HEK293 (cell line): ENCODE results near the gene C2CD3.

Source experiments
- CTCF ChIA-PET: fragments of 350-600 bp; formaldehyde crosslinking; extraction: SDS; loops from one replicate; lab custom pipeline; 2021; ENCODE audit warnings: antibody characterized with exemption; lab: Yijun Ruan, JAX
- POLR2A ChIA-PET: fragments of 300-600 bp; formaldehyde crosslinking; extraction: SDS; loops from one replicate; lab custom pipeline; 2020; ENCODE audit warnings: antibody characterized with exemption, inconsistent platforms; lab: Yijun Ruan, JAX
- H3K27ac ChIP-seq: fragments of 200-500 bp; sonication (Bioruptor generic); 2 replicates; pipeline ENCODE4 v1.5.1; 2014; ENCODE audit warnings: low read depth, low read length, control low read depth, inconsistent platforms; ENCODE audit errors: extremely low read depth
- H3K36me3 ChIP-seq, 2 experiments: fragments of 200-500 bp in 1 of 2; sonication (Bioruptor generic) in 1 of 2; 1 replicate in 1 of 2; 2 replicates in 1 of 2; pipeline ENCODE4 v1.5.1; 2014 to 2017; ENCODE audit warnings: inconsistent platforms in 2 of 2, low read length in 2 of 2; ENCODE audit not compliant: control insufficient read depth in 2 of 2, insufficient read depth in 1 of 2
- H3K4me1 ChIP-seq: fragments of 200-500 bp; sonication (Bioruptor generic); 2 replicates; pipeline ENCODE4 v1.5.1; 2014; ENCODE audit warnings: mild to moderate bottlenecking, low read length, inconsistent platforms; ENCODE audit not compliant: control insufficient read depth, insufficient read depth
- H3K4me3 ChIP-seq: 2 replicates; pipeline ENCODE4 v1.5.1; 2011; ENCODE audit warnings: low read depth, mild to moderate bottlenecking, control low read depth, low read length, moderate library complexity
- H3K9me3 ChIP-seq: fragments of 200-500 bp; sonication (Bioruptor generic); 2 replicates; pipeline ENCODE4 v1.5.1; 2014; ENCODE audit warnings: low read depth, low read length, inconsistent platforms; ENCODE audit not compliant: control insufficient read depth, insufficient read depth
- BCL11B ChIP-seq: fragments of 450-650 bp; formaldehyde crosslinking; IDR thresholded peaks from 2 replicates; pipeline ENCODE4 v1.5.1; 2016; ENCODE audit warnings: low read depth, missing biosample characterization, missing genetic modification characterization
- FEZF1 ChIP-seq: fragments of 450-650 bp; formaldehyde crosslinking; IDR thresholded peaks from 2 replicates; pipeline ENCODE4 v1.5.1; 2016; ENCODE audit warnings: missing biosample characterization, missing genetic modification characterization
- HIC1 ChIP-seq: fragments of 450-650 bp; formaldehyde crosslinking; IDR thresholded peaks from 2 replicates; pipeline ENCODE4 v1.5.1; 2016; ENCODE audit warnings: missing biosample characterization, missing genetic modification characterization
- KLF17 ChIP-seq: fragments of 450-650 bp; formaldehyde crosslinking; IDR thresholded peaks from 2 replicates; pipeline ENCODE4 v1.5.1; 2016; ENCODE audit warnings: missing biosample characterization, missing genetic modification characterization
- MEIS1 ChIP-seq: sonication (generic); formaldehyde crosslinking; IDR thresholded peaks from 2 replicates; pipeline ENCODE4 v1.8.1; 2022; ENCODE audit warnings: missing genetic modification reagents, mild to moderate bottlenecking, borderline replicate concordance
- MZF1 ChIP-seq: fragments of 450-650 bp; formaldehyde crosslinking; IDR thresholded peaks from 2 replicates; pipeline ENCODE4 v1.5.1; 2017; ENCODE audit warnings: missing biosample characterization, missing genetic modification characterization, borderline replicate concordance
- OSR2 ChIP-seq: fragments of 450-650 bp; formaldehyde crosslinking; IDR thresholded peaks from 2 replicates; pipeline ENCODE4 v1.5.1; 2016; ENCODE audit warnings: missing biosample characterization, missing genetic modification characterization
- OVOL3 ChIP-seq: fragments of 450-650 bp; formaldehyde crosslinking; IDR thresholded peaks from 2 replicates; pipeline ENCODE4 v1.5.1; 2016; ENCODE audit warnings: missing biosample characterization, missing genetic modification characterization
- PRDM2 ChIP-seq: fragments of 450-650 bp; formaldehyde crosslinking; IDR thresholded peaks from 2 replicates; pipeline ENCODE4 v1.5.1; 2016; ENCODE audit warnings: missing biosample characterization, missing genetic modification characterization, borderline replicate concordance
- PRDM6 ChIP-seq: fragments of 450-650 bp; formaldehyde crosslinking; IDR thresholded peaks from 2 replicates; pipeline ENCODE4 v1.5.1; 2017; ENCODE audit warnings: missing biosample characterization, missing genetic modification characterization
- SCRT2 ChIP-seq: fragments of 450-650 bp; formaldehyde crosslinking; IDR thresholded peaks from 2 replicates; pipeline ENCODE4 v1.5.1; 2016; ENCODE audit warnings: missing biosample characterization, missing genetic modification characterization
- ZBTB21 ChIP-seq: fragments of 450-650 bp; formaldehyde crosslinking; IDR thresholded peaks from 2 replicates; pipeline ENCODE4 v1.5.1; 2017; ENCODE audit warnings: missing biosample characterization, missing genetic modification characterization
- ZIC2 ChIP-seq: fragments of 450-650 bp; formaldehyde crosslinking; IDR thresholded peaks from 2 replicates; pipeline ENCODE4 v1.5.1; 2016; ENCODE audit warnings: missing biosample characterization, missing genetic modification characterization
- ZNF335 ChIP-seq: fragments of 450-650 bp; formaldehyde crosslinking; conservative IDR thresholded peaks from 2 replicates; pipeline ENCODE4 v1.5.1; 2016; ENCODE audit warnings: missing biosample characterization, missing genetic modification characterization
- ZNF398 ChIP-seq: fragments of 450-650 bp; formaldehyde crosslinking; IDR thresholded peaks from 2 replicates; pipeline ENCODE4 v1.5.1; 2017; ENCODE audit warnings: missing biosample characterization, missing genetic modification characterization
- ZNF626 ChIP-seq: fragments of 450-650 bp; sonication (Bioruptor Pico); formaldehyde crosslinking; IDR thresholded peaks from 2 replicates; pipeline ENCODE4 v1.5.1; 2018; ENCODE audit warnings: missing biosample characterization, missing genetic modification characterization, inconsistent platforms
- ZNF830 ChIP-seq: fragments of 450-650 bp; IDR thresholded peaks from 2 replicates; pipeline ENCODE4 v1.5.0; 2018; ENCODE audit warnings: missing biosample characterization, missing genetic modification characterization, low read depth, mild to moderate bottlenecking, moderate library complexity
- ZNF843 ChIP-seq: fragments of 450-650 bp; formaldehyde crosslinking; IDR thresholded peaks from 2 replicates; pipeline ENCODE4 v1.5.1; 2016; ENCODE audit warnings: missing biosample characterization, missing genetic modification characterization
- TF ChIP-seq, protein P1 (sequence below): fragments of 450-650 bp; formaldehyde crosslinking; IDR thresholded peaks from 2 replicates; pipeline ENCODE4 v1.5.1; 2016; ENCODE audit warnings: missing biosample characterization, missing genetic modification characterization

The C2CD3 gene

GRCh38 chr11:74195828-74196227, 25.0 kb upstream of the C2CD3 start:
- Histone ChIP-seq H3K36me3 (no peaks in the 10 kb centered on the region), H3K4me3 (no peak overlapping the region), H3K9me3 (no peaks in the 10 kb centered on the region), H3K4me1 (no peaks in the 10 kb centered on the region), H3K27ac (no peak overlapping the region)
- no peak for TF ChIP-seq MEIS1
- no peak for TF ChIP-seq MZF1 (tag by site-specific recombination)
- TF ChIP-seq ZNF830 (tag by site-specific recombination): no peak
- 0 out of 2 replicates have a peak, but pooled peaks have one; percentile 25 for TF ChIP-seq BCL11B (tag by site-specific recombination)
- TF ChIP-seq ZNF335 (tag by site-specific recombination): no peak
- CTCF ChIA-PET: interaction anchor here (1.3 kb wide), 1 partner anchor 24 kb away, joined by 3 read pairs; no protein-coding TSS in a partner anchor
- POLR2A ChIA-PET: no interaction called here

- peaks cover 10% of the 10 kb centered on the region; the same call in 1 of the 2 replicates for H3K4me1 ChIP-seq
- TF ChIP-seq ZBTB21 (no peak), HIC1 (tag by site-specific recombination) (no peak), ZNF398 (tag by site-specific recombination) (no peak), ZNF843 (tag by site-specific recombination) (peak; percentile 78), SCRT2 (tag by site-specific recombination) (peak; percentile 72), PRDM6 (tag by site-specific recombination) (peak; percentile 77), ZIC2 (tag by site-specific recombination) (no peak), OVOL3 (0 out of 2 replicates have a peak, but pooled peaks have one; percentile 39), OSR2 (tag by site-specific recombination) (peak; percentile 60; the same call in 1 of the 2 replicates), FEZF1 (tag by site-specific recombination) (0 out of 2 replicates have a peak, but pooled peaks have one; percentile 30), PRDM2 (no peak), ZNF626 (tag by site-specific recombination) (no peak), KLF17 (tag by site-specific recombination) (no peak), MEIS1 (no peak)
- TF ChIP-seq, protein P1, sequence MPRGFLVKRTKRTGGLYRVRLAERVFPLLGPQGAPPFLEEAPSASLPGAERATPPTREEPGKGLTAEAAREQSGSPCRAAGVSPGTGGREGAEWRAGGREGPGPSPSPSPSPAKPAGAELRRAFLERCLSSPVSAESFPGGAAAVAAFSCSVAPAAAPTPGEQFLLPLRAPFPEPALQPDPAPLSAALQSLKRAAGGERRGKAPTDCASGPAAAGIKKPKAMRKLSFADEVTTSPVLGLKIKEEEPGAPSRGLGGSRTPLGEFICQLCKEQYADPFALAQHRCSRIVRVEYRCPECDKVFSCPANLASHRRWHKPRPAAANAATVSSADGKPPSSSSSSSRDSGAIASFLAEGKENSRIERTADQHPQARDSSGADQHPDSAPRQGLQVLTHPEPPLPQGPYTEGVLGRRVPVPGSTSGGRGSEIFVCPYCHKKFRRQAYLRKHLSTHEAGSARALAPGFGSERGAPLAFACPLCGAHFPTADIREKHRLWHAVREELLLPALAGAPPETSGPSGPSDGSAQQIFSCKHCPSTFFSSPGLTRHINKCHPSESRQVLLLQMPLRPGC (tag by site-specific recombination): 0 out of 2 replicates have a peak, but pooled peaks have one; percentile 32
These were observed 14.9 kb upstream of the C2CD3 start for GRCh38 chr11:74185695-74186094.

More at GRCh38 chr11:74185695-74186094, 14.9 kb upstream of the C2CD3 start:
- CTCF ChIA-PET: interaction anchor here (0.6 to 1.8 kb wide), 2 partner anchors 70 to 222 kb away, joined by 3 to 8 read pairs; no protein-coding TSS in a partner anchor
- H3K9me3 ChIP-seq: no peaks in the 10 kb centered on the region
- no peaks in the 10 kb centered on the region for H3K36me3 ChIP-seq
- POLR2A ChIA-PET: interaction anchor here (0.9 to 1.5 kb wide), 2 partner anchors 15 to 203 kb away, joined by 3 to 4 read pairs; partner anchors contain the start of genes C2CD3, PPME1 and UCP2
- H3K27ac ChIP-seq: no peak overlapping the region
- no peak overlapping the region for H3K4me3 ChIP-seq
